Measurements from ENCODE around the gene AFF3. TPM values are rescaled to one million over a fixed set of nuclear protein-coding genes. Genes with fewer than 3 reads are reported as not detected.

Gene AFF3
- total and polyA plus RNA-seq, 2 of the 8 experiments (the other 6 are each of a cell fraction or from before 2014, with no cell fraction given): 0.27 to 3.0 TPM

DNA sequence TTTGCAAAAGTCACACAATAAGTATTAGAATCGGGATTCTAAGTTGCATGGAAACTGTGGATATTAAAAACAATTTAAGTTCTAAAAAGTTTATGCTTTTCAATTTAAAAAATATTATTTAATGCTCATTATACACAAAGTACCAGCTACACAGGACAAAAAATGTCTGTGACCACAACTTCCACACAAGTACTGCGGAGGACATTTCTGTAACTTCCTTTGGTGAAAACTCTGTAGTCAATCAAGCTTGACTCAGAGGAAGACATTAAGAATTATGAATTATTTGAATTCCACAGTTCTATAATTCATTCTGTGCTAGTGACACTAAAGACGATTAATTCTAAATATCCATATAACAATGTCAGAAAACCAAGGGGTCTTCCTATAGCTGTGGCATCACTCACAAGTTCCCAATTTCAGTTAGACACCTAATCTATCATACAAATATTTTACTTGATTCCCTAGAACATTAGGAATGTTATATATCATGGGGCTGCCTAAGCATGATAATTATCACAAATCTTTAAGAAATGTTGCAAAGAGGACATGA is 120.5 kb downstream of the AFF3 start (continued):
- no peak for TF ChIP-seq CHD7 (IDR thresholded peaks at IDR 0.05; ENCODE audit: insufficient replicate concordance, low read length)
- no peak for TF ChIP-seq SIN3A (conservative IDR thresholded peaks at IDR 0.05 in 1 of 2, IDR thresholded peaks at IDR 0.05 in 1 of 2; ENCODE audit: low read depth in 1 of 2, low read length in 2 of 2)
- no peak for TF ChIP-seq SIRT6 (IDR thresholded peaks at IDR 0.05; ENCODE audit: low read length)
- no peak for TF ChIP-seq BACH1 (IDR thresholded peaks at IDR 0.05; ENCODE audit: low read length)
- no peak for TF ChIP-seq CBX5 (IDR thresholded peaks at IDR 0.05; ENCODE audit: low read depth, low read length)
- no peak for TF ChIP-seq ATF3 (IDR thresholded peaks at IDR 0.05; ENCODE audit: insufficient read depth, low read depth, low read length)
- TF ChIP-seq SUZ12 (IDR thresholded peaks at IDR 0.05; ENCODE audit: low read length): no peak
